ENCODE measurements around the gene MBNL2. TPM values are rescaled to one million over a fixed set of nuclear protein-coding genes. Genes with fewer than 3 reads are reported as not detected.

MBNL2 gene
- total RNA-seq, 2 donors from 2014 or later, result 28.2 to 61.8 TPM

- Histone ChIP-seq H3K27ac (no peak overlapping the region), H3K4me3 (no peak overlapping the region), H3K9me3 (no peaks in the 10 kb centered on the region), H3K9ac (ENCODE audit: low read depth in 2 of 2, low read length in 2 of 2) (no peak overlapping the region), H3K27me3 (no peaks in the 10 kb centered on the region), H3K4me1 (no peaks in the 10 kb centered on the region), H3K36me3 (no peaks in the 10 kb centered on the region)
- TF ChIP-seq, protein P1, sequence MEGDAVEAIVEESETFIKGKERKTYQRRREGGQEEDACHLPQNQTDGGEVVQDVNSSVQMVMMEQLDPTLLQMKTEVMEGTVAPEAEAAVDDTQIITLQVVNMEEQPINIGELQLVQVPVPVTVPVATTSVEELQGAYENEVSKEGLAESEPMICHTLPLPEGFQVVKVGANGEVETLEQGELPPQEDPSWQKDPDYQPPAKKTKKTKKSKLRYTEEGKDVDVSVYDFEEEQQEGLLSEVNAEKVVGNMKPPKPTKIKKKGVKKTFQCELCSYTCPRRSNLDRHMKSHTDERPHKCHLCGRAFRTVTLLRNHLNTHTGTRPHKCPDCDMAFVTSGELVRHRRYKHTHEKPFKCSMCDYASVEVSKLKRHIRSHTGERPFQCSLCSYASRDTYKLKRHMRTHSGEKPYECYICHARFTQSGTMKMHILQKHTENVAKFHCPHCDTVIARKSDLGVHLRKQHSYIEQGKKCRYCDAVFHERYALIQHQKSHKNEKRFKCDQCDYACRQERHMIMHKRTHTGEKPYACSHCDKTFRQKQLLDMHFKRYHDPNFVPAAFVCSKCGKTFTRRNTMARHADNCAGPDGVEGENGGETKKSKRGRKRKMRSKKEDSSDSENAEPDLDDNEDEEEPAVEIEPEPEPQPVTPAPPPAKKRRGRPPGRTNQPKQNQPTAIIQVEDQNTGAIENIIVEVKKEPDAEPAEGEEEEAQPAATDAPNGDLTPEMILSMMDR (IDR thresholded peaks at IDR 0.05), result no peak
- intact Hi-C loops (cut with DNase I), result no loop called here
- no peak for DNase-seq
These were observed 172.4 kb downstream of the MBNL2 start for GRCh38 chr13:97394542-97394941.

DNA sequence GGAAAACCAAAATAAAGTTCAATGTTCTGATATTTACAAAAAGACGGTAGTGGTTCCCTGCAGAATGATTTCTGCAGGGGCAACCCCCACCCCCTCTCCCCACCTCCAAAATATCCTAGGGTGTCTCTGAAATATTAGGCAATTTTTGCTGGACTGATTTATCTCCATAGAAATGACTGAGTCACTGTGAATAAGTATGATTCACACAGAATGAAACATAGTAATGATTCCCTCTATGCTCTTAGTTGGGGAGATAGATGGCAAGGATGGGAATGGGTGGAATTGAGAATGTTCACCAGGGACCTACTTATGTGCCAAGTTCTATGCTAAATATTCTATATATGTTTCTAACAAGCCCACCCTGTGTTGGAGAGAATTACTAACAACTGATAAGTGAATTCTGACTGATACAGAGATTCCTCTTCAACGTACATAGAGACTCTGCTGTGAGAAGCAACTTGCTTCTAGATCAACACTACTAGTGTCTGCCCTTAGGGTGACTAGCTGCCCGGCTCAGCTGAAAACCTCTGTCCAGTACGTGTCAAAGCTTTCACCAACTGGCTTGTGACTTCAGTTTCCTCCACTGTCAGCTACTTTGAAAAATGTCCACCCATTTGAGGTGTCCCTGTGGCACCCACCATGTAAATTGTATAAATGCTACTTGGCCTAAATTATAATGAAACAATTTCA is 173.5 kb downstream of the MBNL2 start:
- H3K4me1 ChIP-seq, result no peaks in the 10 kb centered on the region
- TF ChIP-seq, protein P1 (IDR thresholded peaks at IDR 0.05), result no peak
- no peaks in the 10 kb centered on the region for H3K36me3 ChIP-seq
- intact Hi-C loops (cut with DNase I), result no loop called here
- H3K27ac ChIP-seq, result no peak overlapping the region
- H3K9ac ChIP-seq (ENCODE audit: low read depth in 2 of 2, low read length in 2 of 2), result no peak overlapping the region
- no peak for DNase-seq
- H3K9me3 ChIP-seq, result no peaks in the 10 kb centered on the region
- H3K4me3 ChIP-seq, result no peak overlapping the region
- no peaks in the 10 kb centered on the region for H3K27me3 ChIP-seq

DNA sequence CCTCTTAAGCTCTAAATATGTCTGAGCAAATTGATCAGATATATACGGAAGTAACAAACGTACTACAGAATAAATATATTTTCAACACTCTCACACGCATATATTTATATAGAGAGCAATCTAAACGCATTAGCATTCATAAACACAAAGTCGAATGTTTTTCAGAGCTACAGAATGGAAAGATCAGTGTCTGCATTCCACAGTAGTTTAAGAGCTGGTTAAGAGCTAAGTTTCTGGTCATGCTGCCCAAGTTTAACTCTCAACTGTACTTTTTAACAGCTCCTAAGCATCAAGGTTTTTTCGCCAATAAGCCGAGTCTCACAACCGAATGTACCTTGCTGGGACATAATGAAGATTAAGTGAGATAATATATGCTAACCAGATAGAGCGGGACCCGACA is 175.1 kb downstream of the MBNL2 start:
- Histone ChIP-seq H3K27ac (no peak overlapping the region), H3K4me1 (no peaks in the 10 kb centered on the region), H3K9me3 (no peaks in the 10 kb centered on the region), H3K27me3 (no peaks in the 10 kb centered on the region), H3K9ac (ENCODE audit: low read depth in 2 of 2, low read length in 2 of 2) (no peak overlapping the region), H3K4me3 (no peak overlapping the region), H3K36me3 (no peaks in the 10 kb centered on the region)
- intact Hi-C loops (cut with DNase I), result no loop called here
- no peak for DNase-seq
- TF ChIP-seq, protein P1 (IDR thresholded peaks at IDR 0.05), result no peak

- Histone ChIP-seq H3K27ac (no peak overlapping the region), H3K4me1 (no peaks in the 10 kb centered on the region), H3K9ac (ENCODE audit: low read depth in 2 of 2, low read length in 2 of 2) (no peak overlapping the region), H3K36me3 (no peaks in the 10 kb centered on the region), H3K9me3 (no peaks in the 10 kb centered on the region), H3K27me3 (no peaks in the 10 kb centered on the region), H3K4me3 (no peak overlapping the region)
- intact Hi-C loops (cut with DNase I), result no loop called here
- TF ChIP-seq, protein P1 (IDR thresholded peaks at IDR 0.05), result no peak
- DNase-seq, result no peak
These were observed 179.3 kb downstream of the MBNL2 start for GRCh38 chr13:97401421-97401820.

DNA sequence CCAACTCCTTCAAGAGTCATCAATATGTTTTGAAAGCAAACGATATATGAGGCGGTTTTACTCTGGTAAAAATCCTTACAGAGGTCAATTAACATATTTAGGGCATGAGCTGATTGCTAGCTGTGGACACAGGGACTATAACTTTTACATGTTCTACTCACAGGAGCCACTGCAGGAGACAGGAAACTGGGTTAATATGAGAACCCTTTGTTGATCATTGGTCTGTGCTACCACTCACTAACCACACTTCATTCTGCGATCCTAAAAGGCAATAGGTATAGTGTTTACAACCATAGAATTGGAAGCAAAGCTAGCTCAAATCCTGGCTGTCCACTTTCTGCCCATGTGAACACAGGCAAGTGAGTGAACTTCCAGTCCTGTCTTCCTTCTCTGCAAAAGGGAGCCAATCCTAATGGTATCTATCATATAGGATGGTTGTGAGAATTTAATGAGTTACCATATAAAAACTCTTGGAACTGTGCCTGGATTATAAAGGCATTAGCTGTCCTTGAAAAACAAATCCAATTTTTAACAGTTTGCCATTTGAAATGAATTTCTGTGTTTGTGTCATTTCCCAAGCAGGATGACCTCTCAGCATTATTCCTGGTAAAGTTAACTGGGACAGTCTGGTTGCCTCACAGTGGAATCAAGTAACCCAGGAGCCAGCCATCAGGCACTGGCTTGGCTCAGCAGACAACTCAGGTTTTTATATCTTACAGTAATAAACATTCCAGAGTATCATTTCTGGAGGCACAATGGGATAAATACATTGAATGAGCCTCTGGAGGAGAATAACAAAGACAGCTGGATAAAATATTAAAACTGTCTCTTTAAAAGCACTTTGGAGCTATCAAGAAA is 182.0 kb downstream of the MBNL2 start:
- H3K9ac ChIP-seq (ENCODE audit: low read depth in 2 of 2, low read length in 2 of 2), result no peak overlapping the region
- H3K9me3 ChIP-seq, result no peaks in the 10 kb centered on the region
- intact Hi-C loops (cut with DNase I), result no loop called here
- no peak for DNase-seq
- no peaks in the 10 kb centered on the region for H3K36me3 ChIP-seq
- TF ChIP-seq, protein P1 (IDR thresholded peaks at IDR 0.05), result no peak
- no peak overlapping the region for H3K27ac ChIP-seq
- H3K27me3 ChIP-seq, result no peaks in the 10 kb centered on the region
- H3K4me3 ChIP-seq, result no peak overlapping the region
- H3K4me1 ChIP-seq, result no peaks in the 10 kb centered on the region
